Vagina (tissue), 2 donors: ENCODE data around the gene PIP5KL1.

Source experiments
- CTCF ChIP-seq, 3 experiments: fragments of 450-650 bp in 2 of 3; fragments of 200-600 bp in 1 of 3; sonication (generic) in 1 of 3; IDR thresholded peaks; one replicate each; pipeline ENCODE4 v1.5.1; 2017 to 2019; ENCODE audit warnings: antibody characterized with exemption in 3 of 3, mild to moderate bottlenecking in 2 of 3, moderate library complexity in 2 of 3
- POLR2A ChIP-seq, 2 donors: fragments of 450-650 bp; IDR thresholded peaks; one replicate each; pipeline ENCODE4 v1.6.1; 2017; ENCODE audit warnings: antibody characterized with exemption in 2 of 2, mild to moderate bottlenecking in 2 of 2, moderate library complexity in 2 of 2

- TF ChIP-seq POLR2A (IDR thresholded peaks at IDR 0.05), result no peak
- no peak for TF ChIP-seq CTCF (IDR thresholded peaks at IDR 0.05)
Measured at GRCh38 chr9:127946728-127947127, 16.2 kb upstream of the PIP5KL1 start.
